Esophagus muscularis mucosa (tissue), 4 donors: ENCODE results near the gene TMCC1.
"Not testable (repeated sequence)": the region's sequence is repeated elsewhere in the genome, so short reads cannot be mapped to it uniquely, and the experiment has no call there.

Experiments
- EP300 ChIP-seq: sonication (generic); formaldehyde crosslinking; IDR thresholded peaks from one replicate; pipeline ENCODE4 v1.6.1; 2017; ENCODE audit warnings: antibody characterized with exemption
- POLR2A ChIP-seq: fragments of 450-650 bp; IDR thresholded peaks from one replicate; pipeline ENCODE4 v1.6.1; 2017; ENCODE audit warnings: antibody characterized with exemption, moderate library complexity, mild to moderate bottlenecking, low read depth
- POLR2AphosphoS5 ChIP-seq, 2 donors: sonication (generic); formaldehyde crosslinking; IDR thresholded peaks; one replicate each; pipeline ENCODE4 v1.6.1; 2017; ENCODE audit warnings: antibody characterized with exemption in 2 of 2
- TF ChIP-seq, protein P1 (sequence below), 3 experiments: fragments of 200-600 bp in 2 of 3; fragments of 450-650 bp in 1 of 3; sonication (generic) in 2 of 3; IDR thresholded peaks; one replicate each; pipeline ENCODE4 v1.5.1; 2017 to 2019; ENCODE audit warnings: antibody characterized with exemption in 3 of 3, mild to moderate bottlenecking in 2 of 3, moderate library complexity in 1 of 3

DNA sequence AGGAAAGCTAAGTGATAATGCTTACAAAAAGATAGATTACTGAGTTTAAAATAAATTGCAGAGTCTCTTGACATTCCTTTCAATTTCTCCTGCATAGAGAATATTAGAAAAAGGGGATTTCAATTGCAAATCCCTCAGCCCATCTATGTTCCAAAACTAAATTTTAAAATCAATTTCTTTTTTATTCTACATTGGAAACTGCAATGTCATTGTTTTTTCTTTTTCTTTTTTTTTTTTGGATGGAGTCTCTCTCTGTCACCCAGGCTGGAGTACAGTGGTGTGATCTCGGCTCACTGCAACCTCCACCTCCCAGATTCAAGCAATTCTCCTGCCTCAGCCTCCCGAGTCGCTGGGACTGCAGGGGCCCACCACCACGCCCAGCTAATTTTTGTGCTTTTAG is 15.7 kb upstream of the TMCC1 start:
- TF ChIP-seq POLR2AphosphoS5 (IDR thresholded peaks at IDR 0.05); POLR2A; EP300: not testable (repeated sequence)
- TF ChIP-seq, protein P1, sequence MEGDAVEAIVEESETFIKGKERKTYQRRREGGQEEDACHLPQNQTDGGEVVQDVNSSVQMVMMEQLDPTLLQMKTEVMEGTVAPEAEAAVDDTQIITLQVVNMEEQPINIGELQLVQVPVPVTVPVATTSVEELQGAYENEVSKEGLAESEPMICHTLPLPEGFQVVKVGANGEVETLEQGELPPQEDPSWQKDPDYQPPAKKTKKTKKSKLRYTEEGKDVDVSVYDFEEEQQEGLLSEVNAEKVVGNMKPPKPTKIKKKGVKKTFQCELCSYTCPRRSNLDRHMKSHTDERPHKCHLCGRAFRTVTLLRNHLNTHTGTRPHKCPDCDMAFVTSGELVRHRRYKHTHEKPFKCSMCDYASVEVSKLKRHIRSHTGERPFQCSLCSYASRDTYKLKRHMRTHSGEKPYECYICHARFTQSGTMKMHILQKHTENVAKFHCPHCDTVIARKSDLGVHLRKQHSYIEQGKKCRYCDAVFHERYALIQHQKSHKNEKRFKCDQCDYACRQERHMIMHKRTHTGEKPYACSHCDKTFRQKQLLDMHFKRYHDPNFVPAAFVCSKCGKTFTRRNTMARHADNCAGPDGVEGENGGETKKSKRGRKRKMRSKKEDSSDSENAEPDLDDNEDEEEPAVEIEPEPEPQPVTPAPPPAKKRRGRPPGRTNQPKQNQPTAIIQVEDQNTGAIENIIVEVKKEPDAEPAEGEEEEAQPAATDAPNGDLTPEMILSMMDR (IDR thresholded peaks at IDR 0.05) = not testable (repeated sequence)
